Right ventricle myocardium inferior (tissue), 1 donor: ENCODE measurements around the gene DUS1L. TPM values are rescaled to one million over a fixed set of nuclear protein-coding genes. Genes with fewer than 3 reads are reported as not detected.
"Not testable (repeated sequence)": the region's sequence is repeated elsewhere in the genome, so short reads cannot be mapped to it uniquely, and the experiment has no call there.

ENCODE experiments used
- ATAC-seq: fragments of 200-7000 bp; cut with Tn5 transposase; one replicate; pipeline ENCODE4 v1.9.1; 2020; ENCODE audit warnings: mild to moderate bottlenecking, moderate library complexity
- DNase-seq: peaks from one replicate; pipeline ENCODE4 v3.0.0; 2021; ENCODE audit errors: missing footprints
- intact Hi-C: fragments of 100-400 bp; cut with DNase I; formaldehyde crosslinking; loops from one replicate; pipeline ENCODE4 v1.11.0; 2022
- total RNA-seq: library from RNA; stranded (reverse); fragmentation: NEBNext Ultra II Directional; extraction: Animal tissue kit (Norgen Biotek cat#: 25700); gene quantifications from one replicate; pipeline ENCODE4 v1.2.1, GENCODE V29; 2021
- donor health status: DM: no; HTN: yes; CAD: no; lungs with severe emphysema.

The DUS1L gene
- total RNA-seq, 1 donor from 2014 or later: 59.3 TPM

DNA sequence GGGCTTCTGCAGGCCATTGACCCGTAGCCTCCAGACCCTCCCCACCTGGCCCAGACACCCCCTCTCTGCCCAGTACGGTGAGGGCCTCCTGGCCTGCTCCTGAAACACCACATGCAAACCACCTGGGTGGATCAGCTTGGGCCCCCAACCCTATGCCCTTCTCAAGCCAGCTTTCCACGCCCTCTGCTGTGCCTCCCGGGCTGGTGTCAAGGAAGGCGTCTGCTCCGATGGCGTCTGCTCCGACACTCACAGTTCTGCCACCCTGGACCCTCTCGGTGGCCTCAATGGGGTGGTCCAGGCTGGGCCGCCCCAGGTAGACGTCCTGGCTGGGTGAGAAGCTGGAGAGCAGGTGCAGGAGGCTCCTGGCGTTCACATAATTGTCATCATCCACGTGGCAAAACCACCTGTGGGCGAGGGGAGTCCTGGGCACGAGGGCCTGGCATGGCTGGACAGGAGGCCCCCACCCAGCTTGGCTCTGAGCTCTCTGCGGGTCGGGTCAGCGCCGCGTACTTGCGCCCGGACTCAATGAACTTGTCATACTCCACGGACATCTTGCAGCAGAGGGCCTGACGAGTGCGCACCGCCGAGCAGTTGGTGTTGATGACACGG, 15.3 kb downstream of the DUS1L start:
- intact Hi-C loops: no loop called here
- ATAC-seq (no peak), DNase-seq (peak; percentile 30)

DNA sequence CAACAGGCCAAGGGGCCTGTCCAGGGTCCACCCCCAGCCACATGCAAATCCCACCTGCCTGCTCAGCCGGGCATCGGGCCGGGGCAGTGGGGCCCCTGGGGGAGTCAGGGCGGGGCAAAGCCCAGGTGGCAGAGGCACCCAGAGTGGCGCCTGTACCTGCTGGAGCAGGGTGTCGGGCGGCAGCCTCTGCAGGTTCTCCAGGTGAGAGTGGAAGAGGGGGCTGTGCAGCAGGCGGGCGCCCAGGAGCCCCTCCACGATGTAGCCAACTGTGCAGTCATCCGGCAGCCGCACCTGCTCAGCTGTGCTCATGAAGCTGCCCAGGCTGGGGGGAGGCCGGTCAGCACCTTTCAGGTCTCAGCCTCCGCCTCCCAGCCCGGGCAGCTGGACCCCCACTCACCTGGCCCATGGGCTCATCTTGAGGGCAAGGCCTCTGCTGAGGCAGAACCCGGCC, 16.1 kb downstream of the DUS1L start:
- DNase-seq: peak; percentile 56
- ATAC-seq: no peak
- intact Hi-C loops: no loop called here

DNA sequence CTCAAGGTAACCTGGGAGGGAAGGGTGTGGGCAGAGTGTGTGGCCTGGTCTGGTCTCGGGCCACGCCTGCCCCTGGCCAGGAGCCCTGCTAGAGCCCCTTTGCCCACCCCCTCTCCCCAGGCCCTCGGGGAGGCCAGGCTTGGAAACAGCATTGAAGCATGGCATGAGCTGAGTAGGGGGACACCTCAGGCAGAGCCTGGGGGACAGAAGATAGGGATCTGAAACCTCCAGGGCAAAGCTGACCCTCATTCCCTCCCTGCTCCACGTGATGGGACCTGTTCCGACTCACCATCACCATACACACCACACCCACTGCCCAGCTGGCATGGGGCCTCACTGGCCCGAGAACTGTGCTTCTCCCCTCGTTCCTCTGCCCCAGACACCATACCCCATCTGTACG, 16.5 kb downstream of the DUS1L start:
- intact Hi-C loops: no loop called here
- no peak for DNase-seq
- no peak for ATAC-seq

GRCh38 chr17:82048571-82048971, 17.0 kb downstream of the DUS1L start:
- no peak for DNase-seq
- intact Hi-C loops: no loop called here
- no peak for ATAC-seq

GRCh38 chr17:82047914-82048570, 17.6 kb downstream of the DUS1L start:
- ATAC-seq: no peak

GRCh38 chr17:82047379-82047778, 18.2 kb downstream of the DUS1L start:
- no peak for ATAC-seq
- intact Hi-C loops: no loop called here
- no peak for DNase-seq

More at GRCh38 chr17:82047914-82048570, 17.6 kb downstream of the DUS1L start:
- intact Hi-C loops: no loop called here
- DNase-seq: no peak

GRCh38 chr17:82046903-82047302, 18.7 kb downstream of the DUS1L start:
- intact Hi-C loops: no loop called here
- no peak for DNase-seq

GRCh38 chr17:82045936-82046484, 19.6 kb downstream of the DUS1L start:
- intact Hi-C loops: no loop called here
- ATAC-seq (no peak), DNase-seq (no peak)

More at GRCh38 chr17:82046903-82047302, 18.7 kb downstream of the DUS1L start:
- no peak for ATAC-seq

DNA sequence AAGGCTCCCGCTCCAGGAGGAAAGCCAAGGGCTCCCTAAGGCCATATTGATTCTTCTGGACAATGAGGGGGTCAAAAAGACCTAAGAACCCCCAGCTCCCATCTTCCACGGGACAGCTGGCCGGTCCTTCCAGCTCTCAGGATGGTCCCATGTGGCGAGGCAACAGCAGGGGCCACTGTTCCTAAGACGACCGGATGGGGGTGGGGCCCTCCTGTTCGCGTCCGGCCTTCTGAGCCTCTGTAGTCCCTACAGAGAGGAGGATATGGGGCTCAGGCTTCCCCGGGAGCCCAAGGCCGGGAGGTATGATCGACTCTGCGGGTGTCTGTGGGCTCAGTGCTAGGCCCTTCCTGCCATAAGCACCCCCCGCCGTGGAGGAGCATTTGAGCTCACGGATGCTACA, 22.1 kb downstream of the DUS1L start:
- intact Hi-C loops: no loop called here
- DNase-seq: no peak
- ATAC-seq: no peak

DNA sequence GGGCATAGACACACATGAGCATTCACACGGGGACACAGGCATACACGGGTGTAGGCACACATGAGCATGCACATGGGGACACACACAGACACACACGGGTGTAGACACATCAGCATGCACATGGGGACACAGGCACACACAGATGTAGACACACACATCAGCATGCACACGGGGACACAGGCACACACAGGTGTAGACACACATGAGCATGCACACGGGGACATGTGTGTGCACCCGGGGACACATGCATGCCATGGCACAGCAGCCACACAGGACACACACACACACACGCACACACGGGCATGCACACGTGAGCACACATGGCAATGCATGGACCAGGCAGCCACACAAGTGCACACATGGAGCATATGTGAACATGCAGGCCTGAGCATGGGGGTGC, 23.0 kb downstream of the DUS1L start:
- no peak for ATAC-seq
- intact Hi-C loops: no loop called here
- DNase-seq: no peak

GRCh38 chr17:82041144-82041814, 24.3 kb downstream of the DUS1L start:
- ATAC-seq (no peak), DNase-seq (no peak)
- intact Hi-C loops: no loop called here

DNA sequence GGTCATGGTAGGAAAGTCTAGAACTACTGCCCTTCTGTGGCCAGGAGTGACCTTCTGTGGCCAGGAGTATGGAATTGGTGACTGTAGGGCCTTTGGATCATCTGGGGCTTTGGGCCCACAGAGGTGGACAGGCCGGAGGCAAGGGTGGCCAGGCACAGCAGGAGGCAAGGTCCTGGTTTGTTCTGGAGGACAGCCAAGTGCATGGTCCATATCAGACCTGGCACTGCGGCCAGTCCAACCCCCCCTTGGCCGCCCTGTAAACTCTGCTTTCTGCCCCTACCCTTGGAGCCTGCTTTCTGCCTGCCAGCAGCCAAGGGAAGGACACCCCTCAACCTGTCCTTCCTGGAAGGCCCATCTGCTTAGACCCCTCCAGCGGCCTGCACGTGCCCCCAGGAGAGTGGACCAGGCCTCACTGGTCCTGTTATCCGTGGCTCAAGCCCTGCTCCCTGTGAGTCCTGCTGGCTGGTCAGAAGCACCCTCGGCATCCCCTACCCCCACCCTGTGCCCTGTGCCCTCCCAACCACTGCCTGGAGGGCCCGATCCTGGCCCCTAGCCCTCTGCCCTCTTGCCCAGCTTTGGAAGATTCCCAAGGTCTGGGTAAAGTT, 25.8 kb downstream of the DUS1L start:
- DNase-seq (no peak), ATAC-seq (no peak)
- intact Hi-C loops: loop anchor here (5.0 kb wide), 1 partner anchor 253 kb away; no protein-coding TSS in a partner anchor

- intact Hi-C loops: loop anchor here (5.0 kb wide), 1 partner anchor 253 kb away; no protein-coding TSS in a partner anchor
Observed at GRCh38 chr17:82038796-82039409, 26.7 kb downstream of the DUS1L start.

GRCh38 chr17:82037889-82038195, 27.8 kb downstream of the DUS1L start:
- DNase-seq (no peak), ATAC-seq (no peak)
- intact Hi-C loops: loop anchor here (1.0 to 5.0 kb wide), 2 partner anchors 60 to 254 kb away; partner anchors contain the start of gene FASN

More at GRCh38 chr17:82038796-82039409, 26.7 kb downstream of the DUS1L start:
- not testable (repeated sequence) for ATAC-seq, DNase-seq

- intact Hi-C loops: loop anchor here (1.0 to 5.0 kb wide), 2 partner anchors 61 to 255 kb away; partner anchors contain the start of gene FASN
- ATAC-seq (peak; percentile 98), DNase-seq (peak; percentile 99)
Observed at GRCh38 chr17:82037092-82037888, 28.3 kb downstream of the DUS1L start, which contains the start of gene DCXR. TSS of gene DCXR (minus strand) at chr17:82037697. CDS start at chr17:82037682, 15 bp downstream.

DNA sequence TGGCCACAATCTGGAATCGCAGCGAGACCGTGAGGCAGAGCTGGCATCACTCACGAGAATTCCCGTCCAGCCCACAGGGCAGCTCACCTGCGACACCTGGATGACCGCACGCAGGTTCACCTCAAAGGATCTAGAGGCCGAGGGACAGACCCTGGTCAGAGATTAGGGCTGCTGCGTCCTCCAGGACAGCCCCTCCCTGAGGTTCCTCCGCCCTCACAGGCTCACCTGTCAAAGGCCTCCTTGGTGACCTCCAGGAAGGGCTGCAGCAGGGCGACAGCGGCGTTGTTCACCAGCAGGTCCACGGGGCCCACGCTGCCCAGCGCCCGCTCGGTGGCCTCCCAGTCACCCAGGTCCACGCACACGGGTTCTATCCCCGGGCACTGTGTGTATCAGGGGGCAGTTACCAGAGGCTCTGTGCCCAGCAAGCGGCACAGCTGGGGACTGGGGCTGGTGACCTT, 28.9 kb downstream of the DUS1L start:
- no peak for DNase-seq
- intact Hi-C loops: loop anchor here (1.0 to 5.0 kb wide), 2 partner anchors 62 to 256 kb away; partner anchors contain the start of gene FASN
- ATAC-seq: no peak

GRCh38 chr17:82035956-82036633, 29.5 kb downstream of the DUS1L start:
- intact Hi-C loops: loop anchor here (5.0 kb wide), 1 partner anchor 256 kb away; no protein-coding TSS in a partner anchor
- DNase-seq (no peak), ATAC-seq (no peak)
